Measurements from ENCODE around the gene SLC29A3.

DNA sequence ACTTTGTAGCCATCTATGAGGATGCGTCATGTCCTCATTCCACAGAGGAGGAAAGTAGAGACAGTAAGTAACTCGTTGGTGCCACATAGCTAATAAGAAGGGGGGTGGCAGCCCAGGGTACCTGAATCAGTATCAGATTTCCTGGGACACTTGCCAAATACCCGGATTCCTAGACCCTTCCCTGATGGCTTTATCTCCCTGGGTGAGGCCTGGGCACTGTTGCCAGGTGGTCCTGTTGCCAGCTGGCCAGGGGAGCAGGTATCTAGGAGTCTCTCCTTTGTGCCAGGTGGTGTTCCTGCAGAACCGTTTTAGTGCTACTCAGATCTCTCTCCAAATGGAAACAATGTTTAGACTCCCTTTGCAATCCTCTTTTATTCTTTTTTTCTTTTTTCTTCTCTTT is 12.7 kb downstream of the SLC29A3 start:
- TF ChIP-seq, protein P1, sequence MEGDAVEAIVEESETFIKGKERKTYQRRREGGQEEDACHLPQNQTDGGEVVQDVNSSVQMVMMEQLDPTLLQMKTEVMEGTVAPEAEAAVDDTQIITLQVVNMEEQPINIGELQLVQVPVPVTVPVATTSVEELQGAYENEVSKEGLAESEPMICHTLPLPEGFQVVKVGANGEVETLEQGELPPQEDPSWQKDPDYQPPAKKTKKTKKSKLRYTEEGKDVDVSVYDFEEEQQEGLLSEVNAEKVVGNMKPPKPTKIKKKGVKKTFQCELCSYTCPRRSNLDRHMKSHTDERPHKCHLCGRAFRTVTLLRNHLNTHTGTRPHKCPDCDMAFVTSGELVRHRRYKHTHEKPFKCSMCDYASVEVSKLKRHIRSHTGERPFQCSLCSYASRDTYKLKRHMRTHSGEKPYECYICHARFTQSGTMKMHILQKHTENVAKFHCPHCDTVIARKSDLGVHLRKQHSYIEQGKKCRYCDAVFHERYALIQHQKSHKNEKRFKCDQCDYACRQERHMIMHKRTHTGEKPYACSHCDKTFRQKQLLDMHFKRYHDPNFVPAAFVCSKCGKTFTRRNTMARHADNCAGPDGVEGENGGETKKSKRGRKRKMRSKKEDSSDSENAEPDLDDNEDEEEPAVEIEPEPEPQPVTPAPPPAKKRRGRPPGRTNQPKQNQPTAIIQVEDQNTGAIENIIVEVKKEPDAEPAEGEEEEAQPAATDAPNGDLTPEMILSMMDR (conservative IDR thresholded peaks at IDR 0.05): no peak
- no peak for TF ChIP-seq EZH2 (IDR thresholded peaks at IDR 0.05; ENCODE audit: low read depth)
